ENCODE measurements around the gene USP10.

The USP10 gene

GRCh38 chr16:84778720-84779119, 78.9 kb downstream of the USP10 start:
- no peak for DNase-seq

- DNase-seq: no peak
Measured at GRCh38 chr16:84780063-84780462, 80.3 kb downstream of the USP10 start.

- DNase-seq: no peak
Measured at GRCh38 chr16:84780544-84781376, 81.0 kb downstream of the USP10 start.

GRCh38 chr16:84782846-84783245, 83.0 kb downstream of the USP10 start:
- DNase-seq: no peak

GRCh38 chr16:84785843-84786581, 86.2 kb downstream of the USP10 start:
- no peak for DNase-seq

GRCh38 chr16:84786605-84787262, 86.9 kb downstream of the USP10 start:
- DNase-seq: no peak

GRCh38 chr16:84787263-84787622, 87.4 kb downstream of the USP10 start:
- no peak for DNase-seq

GRCh38 chr16:84788920-84789391, 89.2 kb downstream of the USP10 start:
- no peak for DNase-seq

GRCh38 chr16:84789431-84789830, 89.6 kb downstream of the USP10 start:
- DNase-seq: no peak

GRCh38 chr16:84790301-84790700, 90.5 kb downstream of the USP10 start:
- DNase-seq: no peak

- no peak for DNase-seq
Measured at GRCh38 chr16:84791088-84791487, 91.3 kb downstream of the USP10 start.

- no peak for DNase-seq
Measured at GRCh38 chr16:84791501-84791900, 91.7 kb downstream of the USP10 start.

- no peak for DNase-seq
Measured at GRCh38 chr16:84794186-84794585, 94.4 kb downstream of the USP10 start.

GRCh38 chr16:84794626-84795025, 94.8 kb downstream of the USP10 start:
- DNase-seq: no peak

GRCh38 chr16:84795329-84796053, 95.7 kb downstream of the USP10 start:
- DNase-seq: no peak

GRCh38 chr16:84800158-84800978, 100.6 kb downstream of the USP10 start:
- DNase-seq: no peak

GRCh38 chr16:84803146-84803545, 103.3 kb downstream of the USP10 start:
- no peak for DNase-seq

- no peak for DNase-seq
Measured at GRCh38 chr16:84804326-84804725, 104.5 kb downstream of the USP10 start.

GRCh38 chr16:84806256-84806889, 106.6 kb downstream of the USP10 start:
- no peak for DNase-seq

GRCh38 chr16:84806890-84807258, 107.1 kb downstream of the USP10 start:
- no peak for DNase-seq

- no peak for DNase-seq
Measured at GRCh38 chr16:84807776-84808175, 108.0 kb downstream of the USP10 start.

GRCh38 chr16:84808826-84809225, 109.0 kb downstream of the USP10 start:
- DNase-seq: no peak

All from retina (tissue), 1 donor.